CD4-positive, CD25-positive, alpha-beta regulatory T cell (primary cell): Measurements from ENCODE around the gene HPCAL1. TPM values are rescaled to one million over a fixed set of nuclear protein-coding genes. Genes with fewer than 3 reads are reported as not detected.
A peak's percentile ranks its signal among the peaks of the same experiment; 100 is the strongest.
"Not testable (repeated sequence)": the region's sequence is repeated elsewhere in the genome, so short reads cannot be mapped to it uniquely, and the experiment has no call there.

Experiments
- ATAC-seq, 2 donors: fragments of 150-1000 bp; cut with Tn5 transposase; one replicate each; pipeline ENCODE4 v1.10.0; 2021; ENCODE audit warnings: low read depth in 2 of 2, moderate number of reproducible peaks in 2 of 2, moderate library complexity in 1 of 2
- DNase-seq, 3 donors: peaks; one replicate each; pipeline versions ENCODE4 v3.0.0 to v3.0.0-alpha.2; 2012 to 2022; ENCODE audit warnings: mixed read lengths in 1 of 3
- H3K27ac ChIP-seq: one replicate; pipeline ENCODE4 v1.7.0; 2013; ENCODE audit warnings: mild to moderate bottlenecking, low read length; ENCODE audit not compliant: insufficient read depth, poor library complexity, severe bottlenecking
- H3K27me3 ChIP-seq: one replicate; pipeline ENCODE4 v1.7.0; 2013; ENCODE audit warnings: low read length; ENCODE audit not compliant: control insufficient read depth, insufficient read depth
- H3K36me3 ChIP-seq: one replicate; pipeline ENCODE4 v1.7.0; 2013; ENCODE audit warnings: mild to moderate bottlenecking, low read length, moderate library complexity; ENCODE audit not compliant: control insufficient read depth, insufficient read depth
- H3K4me1 ChIP-seq: 2 replicates; pipeline ENCODE4 v1.7.0; 2013; ENCODE audit warnings: mild to moderate bottlenecking, low read length; ENCODE audit not compliant: insufficient read depth, control insufficient read depth, poor library complexity, severe bottlenecking
- H3K4me3 ChIP-seq: one replicate; pipeline ENCODE4 v1.7.0; 2013; ENCODE audit warnings: low read depth, mild to moderate bottlenecking, low read length, moderate library complexity
- H3K9me3 ChIP-seq, 2 experiments: 1 replicate in 1 of 2; 2 replicates in 1 of 2; pipeline ENCODE4 v1.7.0; 2013; ENCODE audit warnings: low read length in 2 of 2, mild to moderate bottlenecking in 1 of 2, moderate library complexity in 1 of 2; ENCODE audit not compliant: control insufficient read depth in 2 of 2
- H3K27ac Mint-ChIP-seq, 3 donors: one replicate each; pipeline ENCODE4 v1.8.0; 2020 to 2022; ENCODE audit warnings: mild to moderate bottlenecking in 3 of 3, mixed read lengths in 3 of 3, moderate library complexity in 2 of 3
- H3K27me3 Mint-ChIP-seq: one replicate; pipeline ENCODE4 v1.8.0; 2022; ENCODE audit warnings: mild to moderate bottlenecking, mixed read lengths
- H3K36me3 Mint-ChIP-seq: one replicate; pipeline ENCODE4 v1.8.0; 2020; ENCODE audit warnings: mixed read lengths
- H3K4me1 Mint-ChIP-seq, 4 donors: one replicate each; pipeline ENCODE4 v1.8.0; 2020 to 2022; ENCODE audit warnings: mixed read lengths in 4 of 4, mild to moderate bottlenecking in 1 of 4
- H3K4me3 Mint-ChIP-seq, 4 donors: one replicate each; pipeline ENCODE4 v1.8.0; 2020 to 2022; ENCODE audit warnings: mild to moderate bottlenecking in 4 of 4, mixed read lengths in 4 of 4, moderate library complexity in 3 of 4
- H3K9me3 Mint-ChIP-seq, 7 donors: one replicate each; pipeline ENCODE4 v1.8.0; 2020 to 2022; ENCODE audit warnings: mixed read lengths in 7 of 7, mild to moderate bottlenecking in 3 of 7, moderate library complexity in 2 of 7
- polyA plus RNA-seq, 4 donors: library from polyadenylated mRNA; unstranded; fragments of 300-500 nt; fragmentation: Illumina TruSeq; gene quantifications; one replicate each; pipeline ENCODE4 v1.2.3, GENCODE V29; 2021
- total RNA-seq: library from RNA; stranded (reverse); gene quantifications from one replicate; pipeline ENCODE4 v1.2.3, GENCODE V29; 2022

Gene HPCAL1
- total and polyA plus RNA-seq, 5 donors from 2014 or later = 33.8 to 95.6 (median 84.8) TPM

GRCh38 chr2:10297959-10298531, 4.7 kb upstream of the HPCAL1 start:
- no peak overlapping the region for H3K27ac ChIP-seq
- H3K27ac Mint-ChIP-seq = peak overlapping the region; percentile 36 to 66 (median 59)
- peaks cover 0 to 40% (median 25%) of the 10 kb centered on the region in 4 donors for H3K4me1 Mint-ChIP-seq

GRCh38 chr2:10298777-10299176, 3.9 kb upstream of the HPCAL1 start:
- Mint-ChIP-seq H3K27ac (peak overlapping the region; percentile 28 to 59 (median 36)), H3K4me3 (peak overlapping the region in 2 of 4 donors; percentile 10 to 87), H3K4me1 (peaks cover 0 to 42% (median 27%) of the 10 kb centered on the region in 4 donors)
- H3K27me3 ChIP-seq, H3K9me3 Mint-ChIP-seq, H3K27me3 Mint-ChIP-seq, H3K36me3 Mint-ChIP-seq, H3K4me3 ChIP-seq, DNase-seq, H3K36me3 ChIP-seq, H3K27ac ChIP-seq, H3K9me3 ChIP-seq, ATAC-seq: not testable (repeated sequence)
- H3K4me1 ChIP-seq = peaks cover 33% of the 10 kb centered on the region

More at GRCh38 chr2:10297959-10298531, 4.7 kb upstream of the HPCAL1 start:
- Histone ChIP-seq H3K4me1 (peaks cover 29% of the 10 kb centered on the region), H3K4me3 (peak overlapping the region; percentile 22), H3K36me3 (no peaks in the 10 kb centered on the region), H3K27me3 (no peaks in the 10 kb centered on the region), H3K9me3 (peaks cover 0 to 3% of the 10 kb centered on the region in 2 experiments)
- Mint-ChIP-seq H3K4me3 (peak overlapping the region in 3 of 4 donors; percentile 5 to 87 (median 41)), H3K36me3 (peaks cover 3% of the 10 kb centered on the region), H3K9me3 (peaks cover 0 to 10% (median 1%) of the 10 kb centered on the region in 7 donors), H3K27me3 (no peaks in the 10 kb centered on the region)
- ATAC-seq = no peak
- peak in 2 of 3 donors; percentile 36 to 63 for DNase-seq

- ATAC-seq (no peak), DNase-seq (peak in 1 of 3 donors; percentile 38)
- Histone ChIP-seq H3K36me3 (no peaks in the 10 kb centered on the region), H3K9me3 (no peaks in the 10 kb centered on the region), H3K4me3 (no peak overlapping the region), H3K27me3 (no peaks in the 10 kb centered on the region), H3K4me1 (peaks cover 49% of the 10 kb centered on the region), H3K27ac (no peak overlapping the region)
- H3K4me1 Mint-ChIP-seq = peaks cover 0 to 55% (median 32%) of the 10 kb centered on the region in 4 donors
- no peaks in the 10 kb centered on the region for H3K36me3 Mint-ChIP-seq
- H3K4me3 Mint-ChIP-seq = peak overlapping the region; percentile 42 to 87 (median 78)
- H3K9me3 Mint-ChIP-seq = no peaks in the 10 kb centered on the region
- H3K27me3 Mint-ChIP-seq = peaks cover 6% of the 10 kb centered on the region
- H3K27ac Mint-ChIP-seq = peak overlapping the region; percentile 10 to 80 (median 41)
Measured at GRCh38 chr2:10300328-10300920, 2.3 kb upstream of the HPCAL1 start.

- no peaks in the 10 kb centered on the region for H3K27me3 ChIP-seq
- Mint-ChIP-seq H3K4me1 (peaks cover 7 to 63% (median 40%) of the 10 kb centered on the region in 4 donors), H3K36me3 (no peaks in the 10 kb centered on the region), H3K27ac (peak overlapping the region; percentile 41 to 94 (median 92)), H3K27me3 (peaks cover 8% of the 10 kb centered on the region), H3K9me3 (no peaks in the 10 kb centered on the region), H3K4me3 (peak overlapping the region; percentile 83 to 89 (median 87))
- DNase-seq = peak in 2 of 3 donors; percentile 22 to 58
- H3K4me3 ChIP-seq = no peak overlapping the region
- H3K36me3 ChIP-seq = no peaks in the 10 kb centered on the region
- H3K9me3 ChIP-seq = no peaks in the 10 kb centered on the region
- peaks cover 58% of the 10 kb centered on the region for H3K4me1 ChIP-seq
- H3K27ac ChIP-seq = peak overlapping the region; percentile 70
- no peak for ATAC-seq
Measured at GRCh38 chr2:10300997-10301940, 1.4 kb upstream of the HPCAL1 start.

GRCh38 chr2:10301941-10302478, 694 bp upstream of the HPCAL1 start:
- H3K27ac ChIP-seq = peak overlapping the region; percentile 70
- no peaks in the 10 kb centered on the region for H3K9me3 Mint-ChIP-seq
- H3K36me3 ChIP-seq = peaks cover under 1% of the 10 kb centered on the region
- ATAC-seq (no peak), DNase-seq (no peak)
- H3K27ac Mint-ChIP-seq = peak overlapping the region; percentile 41 to 94 (median 92)
- H3K27me3 Mint-ChIP-seq = peaks cover 8% of the 10 kb centered on the region
- no peaks in the 10 kb centered on the region for H3K36me3 Mint-ChIP-seq
- H3K4me3 Mint-ChIP-seq = peak overlapping the region; percentile 73 to 89 (median 85)
- H3K27me3 ChIP-seq = no peaks in the 10 kb centered on the region
- H3K4me3 ChIP-seq = no peak overlapping the region
- H3K9me3 ChIP-seq = no peaks in the 10 kb centered on the region
- H3K4me1 ChIP-seq = peaks cover 62% of the 10 kb centered on the region
- peaks cover 11 to 71% (median 45%) of the 10 kb centered on the region in 4 donors for H3K4me1 Mint-ChIP-seq

- peak in 1 of 3 donors; percentile 60 for DNase-seq
- peak overlapping the region; percentile 33 for H3K27ac ChIP-seq
- no peaks in the 10 kb centered on the region for H3K9me3 ChIP-seq
- Mint-ChIP-seq H3K27me3 (peaks cover 8% of the 10 kb centered on the region), H3K27ac (peak overlapping the region; percentile 38 to 94 (median 94)), H3K9me3 (no peaks in the 10 kb centered on the region), H3K36me3 (no peaks in the 10 kb centered on the region), H3K4me1 (peaks cover 20 to 72% (median 45%) of the 10 kb centered on the region in 4 donors), H3K4me3 (peak overlapping the region; percentile 93 to 99 (median 98))
- peaks cover 2% of the 10 kb centered on the region for H3K36me3 ChIP-seq
- ATAC-seq = peak; percentile 3 to 6
- no peaks in the 10 kb centered on the region for H3K27me3 ChIP-seq
- peak overlapping the region; percentile 59 for H3K4me3 ChIP-seq
- H3K4me1 ChIP-seq = peaks cover 64% of the 10 kb centered on the region
Measured at GRCh38 chr2:10303181-10303693, 533 bp downstream of the HPCAL1 start.
